Measurements from ENCODE around the gene MOSPD3.

- TF ChIP-seq CTCF (IDR thresholded peaks at IDR 0.05; ENCODE audit: low read depth, low read length) (no peak), POLR2A (IDR thresholded peaks at IDR 0.05; ENCODE audit: extremely low read depth, insufficient read length) (no peak)
These were observed 38.5 kb upstream of the MOSPD3 start, which contains the start of gene SAP25 for GRCh38 chr7:100573691-100574361.

All from NB4 (cell line).